RWPE1 (cell line): ENCODE results near the gene AK5.

ENCODE experiments used
- CTCF ChIA-PET: fragments of 350-600 bp; sonication (Branson Sonifier 250); formaldehyde crosslinking; extraction: SDS; loops from one replicate; lab custom pipeline; 2021; lab: Yijun Ruan, JAX
- POLR2A ChIA-PET: fragments of 400-600 bp; formaldehyde crosslinking; extraction: SDS; loops from one replicate; lab custom pipeline; 2020; ENCODE audit warnings: antibody characterized with exemption; ENCODE audit not compliant: low non-redundant PET; lab: Yijun Ruan, JAX
- DNase-seq: peaks from one replicate; pipeline ENCODE4 v3.0.0; 2012; ENCODE audit warnings: low spot score
- H3K27ac ChIP-seq: fragments of 450-650 bp; 2 replicates; pipeline ENCODE4 v1.5.1; 2017
- CTCF ChIP-seq: fragments of 450-650 bp; conservative IDR thresholded peaks from 2 replicates; pipeline ENCODE4 v1.5.1; 2017; ENCODE audit warnings: low read depth, mild to moderate bottlenecking

AK5 gene

GRCh38 chr1:77271852-77272580 lies 9.8 kb upstream of the AK5 start:
- no peak for DNase-seq
- POLR2A ChIA-PET, result no interaction called here
- CTCF ChIA-PET, result interaction anchor here (0.7 kb wide), 1 partner anchor 14 kb away, joined by 4 read pairs; no protein-coding TSS in a partner anchor

GRCh38 chr1:77273891-77274290 lies 7.9 kb upstream of the AK5 start:
- no peak for TF ChIP-seq CTCF
- ChIA-PET CTCF (no interaction called here), POLR2A (no interaction called here)
- no peak overlapping the region for H3K27ac ChIP-seq
- DNase-seq, result no peak

More at GRCh38 chr1:77271852-77272580, 9.8 kb upstream of the AK5 start:
- no peak for TF ChIP-seq CTCF
- no peak overlapping the region for H3K27ac ChIP-seq

GRCh38 chr1:77275194-77275593 lies 6.6 kb upstream of the AK5 start:
- POLR2A ChIA-PET, result no interaction called here

GRCh38 chr1:77276941-77277340 lies 4.9 kb upstream of the AK5 start:
- no peak for DNase-seq
- CTCF ChIA-PET, result interaction anchor here (0.6 kb wide), 2 partner anchors 76 to 153 kb away, joined by 3 read pairs; no protein-coding TSS in a partner anchor
- TF ChIP-seq CTCF, result no peak

More at GRCh38 chr1:77275194-77275593, 6.6 kb upstream of the AK5 start:
- H3K27ac ChIP-seq, result no peak overlapping the region
- DNase-seq, result no peak
- no peak for TF ChIP-seq CTCF
- CTCF ChIA-PET, result no interaction called here

GRCh38 chr1:77279929-77280328 lies 1.9 kb upstream of the AK5 start:
- no peak overlapping the region for H3K27ac ChIP-seq
- ChIA-PET CTCF (no interaction called here), POLR2A (no interaction called here)
- TF ChIP-seq CTCF, result no peak
- DNase-seq, result no peak

More at GRCh38 chr1:77276941-77277340, 4.9 kb upstream of the AK5 start:
- POLR2A ChIA-PET, result no interaction called here
- no peak overlapping the region for H3K27ac ChIP-seq

GRCh38 chr1:77280962-77281361 lies 857 bp upstream of the AK5 start:
- no peak for TF ChIP-seq CTCF
- CTCF ChIA-PET, result interaction anchor here (0.6 kb wide), 1 partner anchor 640 kb away, joined by 3 read pairs; no protein-coding TSS in a partner anchor
- no peak for DNase-seq
- POLR2A ChIA-PET, result no interaction called here
- H3K27ac ChIP-seq, result no peak overlapping the region
